Measurements from ENCODE around the gene CNTNAP4. TPM values are rescaled to one million over a fixed set of nuclear protein-coding genes. Genes with fewer than 3 reads are reported as not detected.

CNTNAP4 gene
- total RNA-seq, 1 donor from 2014 or later, result 0.10 TPM

DNA sequence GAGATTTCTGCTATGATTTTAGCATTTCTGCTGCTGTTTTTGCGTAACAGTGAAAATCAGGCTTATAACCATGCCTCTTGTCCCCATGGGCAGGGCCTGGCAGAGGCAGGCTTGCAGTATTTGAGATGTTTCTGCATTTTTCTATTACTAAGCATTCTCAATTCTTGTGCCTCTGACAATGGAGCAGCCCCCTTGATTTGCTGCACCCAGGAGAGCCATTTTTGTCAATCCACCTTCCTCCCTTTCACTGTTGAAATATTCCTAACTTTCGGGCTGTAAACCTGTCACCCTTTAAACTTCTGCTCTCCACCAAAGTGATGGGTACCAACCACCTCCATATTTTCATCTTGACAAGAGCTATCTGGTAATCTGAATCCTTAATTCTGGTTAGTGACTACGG, 178.1 kb downstream of the CNTNAP4 start:
- Mint-ChIP-seq H3K36me3 (ENCODE audit: low read depth, unreplicated experiment) (no peaks in the 10 kb centered on the region), H3K4me1 (ENCODE audit: unreplicated experiment) (no peaks in the 10 kb centered on the region), H3K4me3 (ENCODE audit: unreplicated experiment) (no peak overlapping the region)

DNA sequence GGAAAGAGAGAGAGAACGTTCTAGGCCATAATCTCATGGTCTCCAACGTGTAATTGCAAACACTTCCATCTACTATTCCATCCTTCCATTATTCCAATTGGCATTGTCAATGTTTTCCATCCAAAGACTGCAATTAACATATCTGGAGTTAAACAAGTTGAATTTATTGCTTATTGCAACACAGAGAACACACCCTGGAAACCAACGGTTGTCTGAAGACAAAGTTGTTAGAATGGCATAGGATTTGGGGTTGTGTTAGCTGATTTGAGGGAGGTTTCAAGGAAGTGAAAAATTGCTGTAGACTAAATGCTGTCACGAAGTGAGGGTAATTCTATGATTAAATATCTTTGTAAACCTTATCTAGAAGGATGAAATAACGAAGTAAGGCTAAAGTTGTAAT, 178.8 kb downstream of the CNTNAP4 start:
- Mint-ChIP-seq H3K4me1 (ENCODE audit: unreplicated experiment) (no peaks in the 10 kb centered on the region), H3K27ac (ENCODE audit: unreplicated experiment) (no peak overlapping the region), H3K9me3 (ENCODE audit: unreplicated experiment) (peaks cover 15% of the 10 kb centered on the region), H3K36me3 (ENCODE audit: low read depth, unreplicated experiment) (no peaks in the 10 kb centered on the region), H3K27me3 (ENCODE audit: unreplicated experiment) (no peaks in the 10 kb centered on the region), H3K4me3 (ENCODE audit: unreplicated experiment) (no peak overlapping the region)
- TF ChIP-seq, protein P1, sequence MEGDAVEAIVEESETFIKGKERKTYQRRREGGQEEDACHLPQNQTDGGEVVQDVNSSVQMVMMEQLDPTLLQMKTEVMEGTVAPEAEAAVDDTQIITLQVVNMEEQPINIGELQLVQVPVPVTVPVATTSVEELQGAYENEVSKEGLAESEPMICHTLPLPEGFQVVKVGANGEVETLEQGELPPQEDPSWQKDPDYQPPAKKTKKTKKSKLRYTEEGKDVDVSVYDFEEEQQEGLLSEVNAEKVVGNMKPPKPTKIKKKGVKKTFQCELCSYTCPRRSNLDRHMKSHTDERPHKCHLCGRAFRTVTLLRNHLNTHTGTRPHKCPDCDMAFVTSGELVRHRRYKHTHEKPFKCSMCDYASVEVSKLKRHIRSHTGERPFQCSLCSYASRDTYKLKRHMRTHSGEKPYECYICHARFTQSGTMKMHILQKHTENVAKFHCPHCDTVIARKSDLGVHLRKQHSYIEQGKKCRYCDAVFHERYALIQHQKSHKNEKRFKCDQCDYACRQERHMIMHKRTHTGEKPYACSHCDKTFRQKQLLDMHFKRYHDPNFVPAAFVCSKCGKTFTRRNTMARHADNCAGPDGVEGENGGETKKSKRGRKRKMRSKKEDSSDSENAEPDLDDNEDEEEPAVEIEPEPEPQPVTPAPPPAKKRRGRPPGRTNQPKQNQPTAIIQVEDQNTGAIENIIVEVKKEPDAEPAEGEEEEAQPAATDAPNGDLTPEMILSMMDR (IDR thresholded peaks at IDR 0.05; ENCODE audit: unreplicated experiment), result no peak
- DNase-seq (ENCODE audit: low spot score), result no peak

More for the DNA sequence above, 178.1 kb downstream of the CNTNAP4 start:
- Mint-ChIP-seq H3K27me3 (ENCODE audit: unreplicated experiment) (no peaks in the 10 kb centered on the region), H3K9me3 (ENCODE audit: unreplicated experiment) (peaks cover 21% of the 10 kb centered on the region), H3K27ac (ENCODE audit: unreplicated experiment) (no peak overlapping the region)
- DNase-seq (ENCODE audit: low spot score), result no peak
- TF ChIP-seq, protein P1 (IDR thresholded peaks at IDR 0.05; ENCODE audit: unreplicated experiment), result no peak

DNA sequence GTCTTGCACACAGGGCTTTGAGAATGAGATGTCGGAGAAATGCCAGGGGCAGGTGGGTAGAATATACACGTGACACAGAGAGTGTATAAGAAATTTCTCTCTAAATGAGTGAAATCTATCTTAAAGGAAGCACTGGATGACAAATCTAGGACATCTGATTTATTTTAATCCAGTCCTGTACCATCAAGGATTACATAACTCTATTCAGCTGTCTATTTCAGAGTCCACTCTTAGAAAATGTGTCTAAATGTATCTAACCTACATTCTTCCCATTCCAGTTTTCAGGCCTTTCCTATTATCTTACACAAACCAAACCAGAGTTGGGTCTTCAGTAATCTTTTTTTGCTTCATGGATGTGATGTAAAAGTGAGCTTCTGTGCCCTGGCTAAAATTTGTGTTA, 181.9 kb downstream of the CNTNAP4 start:
- Mint-ChIP-seq H3K36me3 (ENCODE audit: low read depth, unreplicated experiment) (peaks cover 3% of the 10 kb centered on the region), H3K27ac (ENCODE audit: unreplicated experiment) (no peak overlapping the region), H3K4me3 (ENCODE audit: unreplicated experiment) (no peak overlapping the region), H3K4me1 (ENCODE audit: unreplicated experiment) (no peaks in the 10 kb centered on the region), H3K9me3 (ENCODE audit: unreplicated experiment) (peaks cover 15% of the 10 kb centered on the region), H3K27me3 (ENCODE audit: unreplicated experiment) (no peaks in the 10 kb centered on the region)
- TF ChIP-seq, protein P1 (IDR thresholded peaks at IDR 0.05; ENCODE audit: unreplicated experiment), result no peak
- no peak for DNase-seq (ENCODE audit: low spot score)

DNA sequence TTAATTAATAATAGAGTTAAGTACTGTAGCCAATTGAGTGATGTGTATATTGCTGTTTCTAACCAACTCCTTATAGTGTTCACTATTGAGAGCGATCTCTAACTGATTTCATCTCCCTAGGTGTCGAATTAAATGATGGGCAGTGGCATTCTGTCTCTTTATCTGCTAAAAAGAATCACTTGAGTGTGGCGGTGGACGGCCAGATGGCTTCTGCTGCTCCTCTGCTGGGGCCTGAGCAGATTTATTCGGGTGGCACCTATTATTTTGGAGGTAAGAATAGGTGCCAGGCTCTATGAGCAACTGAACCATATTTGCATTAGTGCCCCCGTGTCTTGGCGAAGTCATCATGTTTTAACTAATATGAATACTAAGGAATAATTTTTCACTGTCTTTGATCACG, 184.6 kb downstream of the CNTNAP4 start:
- Mint-ChIP-seq H3K4me3 (ENCODE audit: unreplicated experiment) (no peak overlapping the region), H3K9me3 (ENCODE audit: unreplicated experiment) (peaks cover 13% of the 10 kb centered on the region), H3K36me3 (ENCODE audit: low read depth, unreplicated experiment) (peaks cover 3% of the 10 kb centered on the region), H3K27me3 (ENCODE audit: unreplicated experiment) (no peaks in the 10 kb centered on the region), H3K27ac (ENCODE audit: unreplicated experiment) (no peak overlapping the region), H3K4me1 (ENCODE audit: unreplicated experiment) (no peaks in the 10 kb centered on the region)
- no peak for DNase-seq (ENCODE audit: low spot score)
- TF ChIP-seq, protein P1 (IDR thresholded peaks at IDR 0.05; ENCODE audit: unreplicated experiment), result no peak

DNA sequence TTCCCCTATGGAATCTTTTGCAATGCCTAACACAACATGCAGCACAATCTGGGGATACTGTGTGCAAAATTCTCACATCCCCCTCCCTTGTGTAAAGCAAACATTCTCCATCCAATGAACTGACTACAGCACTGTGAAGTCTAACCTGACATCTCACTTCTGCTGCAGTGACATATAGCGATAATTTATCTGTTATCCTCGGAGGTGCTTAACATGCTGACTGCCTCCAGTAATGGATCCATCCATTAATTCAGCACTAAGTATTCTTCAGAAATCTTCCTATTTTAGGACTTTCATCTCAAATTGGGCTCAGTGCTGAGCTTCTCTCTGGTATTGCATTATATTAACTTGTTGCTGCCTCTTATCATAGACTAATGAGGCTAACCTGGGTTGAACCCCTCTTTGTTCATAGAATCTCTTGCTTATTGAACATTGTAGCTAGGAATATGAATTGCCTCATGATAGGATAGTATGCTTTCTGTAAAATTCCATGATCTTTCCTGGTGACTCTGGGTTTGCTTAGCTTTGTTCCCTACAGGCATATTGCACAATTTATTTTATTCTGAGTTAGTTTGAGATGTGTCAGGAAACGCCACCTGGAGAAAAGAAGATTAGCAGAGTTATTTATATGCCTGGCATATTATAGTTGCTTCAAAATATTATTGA, 187.9 kb downstream of the CNTNAP4 start:
- no peaks in the 10 kb centered on the region for H3K27me3 Mint-ChIP-seq (ENCODE audit: unreplicated experiment)
- no peak for DNase-seq (ENCODE audit: low spot score)
- peaks cover 3% of the 10 kb centered on the region for H3K36me3 Mint-ChIP-seq (ENCODE audit: low read depth, unreplicated experiment)
- H3K9me3 Mint-ChIP-seq (ENCODE audit: unreplicated experiment), result peaks cover 3% of the 10 kb centered on the region
- H3K4me3 Mint-ChIP-seq (ENCODE audit: unreplicated experiment), result no peak overlapping the region
- no peak overlapping the region for H3K27ac Mint-ChIP-seq (ENCODE audit: unreplicated experiment)
- TF ChIP-seq, protein P1 (IDR thresholded peaks at IDR 0.05; ENCODE audit: unreplicated experiment), result no peak
- no peaks in the 10 kb centered on the region for H3K4me1 Mint-ChIP-seq (ENCODE audit: unreplicated experiment)
